ENCODE results near the gene CCDC92.

DNA sequence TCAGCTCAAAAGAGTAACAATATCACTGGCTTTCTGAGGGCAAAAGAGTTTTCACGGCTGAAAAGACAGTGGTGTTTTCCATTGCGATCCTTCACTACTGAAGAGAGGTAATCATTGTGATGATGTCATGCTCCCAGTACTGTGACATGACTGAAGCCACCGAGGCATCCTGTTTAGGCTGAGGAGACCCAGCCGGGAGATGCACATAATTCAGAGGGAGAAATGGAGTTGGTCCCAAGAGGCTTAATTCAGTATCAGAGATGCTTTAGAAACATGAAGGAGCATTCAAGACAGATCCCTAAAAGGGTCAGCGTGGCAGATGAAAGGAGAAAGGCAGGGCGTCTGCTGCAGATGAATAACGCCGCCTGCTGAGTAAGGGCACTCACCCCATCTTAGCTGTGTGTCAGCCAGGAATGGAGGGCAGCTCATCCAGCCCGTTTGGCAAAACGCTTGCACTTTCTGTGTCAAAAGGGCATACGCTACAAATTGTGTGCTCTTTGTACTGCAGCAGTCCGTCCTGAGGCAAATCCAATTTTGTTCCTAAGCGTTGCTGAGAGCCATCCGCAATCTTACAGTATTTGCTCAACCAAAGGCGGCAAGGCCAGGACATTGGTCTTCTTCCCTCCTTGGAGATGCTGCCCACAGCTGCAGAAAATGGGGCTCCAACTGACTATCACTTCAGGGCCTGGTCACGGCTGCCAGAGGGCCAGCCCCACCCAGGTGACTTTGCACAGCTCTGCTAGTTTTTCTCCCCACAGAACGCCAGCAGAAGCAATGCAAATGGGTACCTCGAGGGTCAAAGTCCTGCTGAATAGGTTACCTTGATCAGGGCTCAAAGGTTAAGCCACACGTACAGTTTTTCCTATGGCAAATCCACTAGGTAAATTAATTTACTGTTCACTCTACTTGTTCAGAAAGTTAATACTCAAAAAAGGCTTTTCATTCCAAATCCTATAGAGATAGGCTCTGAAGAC is 23.5 kb downstream of the CCDC92 start:
- TF ChIP-seq, protein P1, sequence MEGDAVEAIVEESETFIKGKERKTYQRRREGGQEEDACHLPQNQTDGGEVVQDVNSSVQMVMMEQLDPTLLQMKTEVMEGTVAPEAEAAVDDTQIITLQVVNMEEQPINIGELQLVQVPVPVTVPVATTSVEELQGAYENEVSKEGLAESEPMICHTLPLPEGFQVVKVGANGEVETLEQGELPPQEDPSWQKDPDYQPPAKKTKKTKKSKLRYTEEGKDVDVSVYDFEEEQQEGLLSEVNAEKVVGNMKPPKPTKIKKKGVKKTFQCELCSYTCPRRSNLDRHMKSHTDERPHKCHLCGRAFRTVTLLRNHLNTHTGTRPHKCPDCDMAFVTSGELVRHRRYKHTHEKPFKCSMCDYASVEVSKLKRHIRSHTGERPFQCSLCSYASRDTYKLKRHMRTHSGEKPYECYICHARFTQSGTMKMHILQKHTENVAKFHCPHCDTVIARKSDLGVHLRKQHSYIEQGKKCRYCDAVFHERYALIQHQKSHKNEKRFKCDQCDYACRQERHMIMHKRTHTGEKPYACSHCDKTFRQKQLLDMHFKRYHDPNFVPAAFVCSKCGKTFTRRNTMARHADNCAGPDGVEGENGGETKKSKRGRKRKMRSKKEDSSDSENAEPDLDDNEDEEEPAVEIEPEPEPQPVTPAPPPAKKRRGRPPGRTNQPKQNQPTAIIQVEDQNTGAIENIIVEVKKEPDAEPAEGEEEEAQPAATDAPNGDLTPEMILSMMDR (IDR thresholded peaks at IDR 0.05; ENCODE audit: poor library complexity): no peak
- no peak for TF ChIP-seq EZH2 (IDR thresholded peaks at IDR 0.05; ENCODE audit: borderline replicate concordance)

Measured in hepatocyte (in vitro differentiated cells).